B cell (primary cell): ENCODE results near the gene GPR179.

Source experiments
- CTCF ChIP-seq: fragments of 200-600 bp; IDR thresholded peaks from one replicate; pipeline ENCODE4 v1.8.0; 2022; ENCODE audit warnings: antibody characterized with exemption, mild to moderate bottlenecking
- EZH2 ChIP-seq: IDR thresholded peaks from 2 replicates; pipeline ENCODE4 v1.6.1; 2012; ENCODE audit warnings: borderline replicate concordance, low read depth, mild to moderate bottlenecking, moderate library complexity, low read length; ENCODE audit not compliant: insufficient read depth, poor library complexity, severe bottlenecking

DNA sequence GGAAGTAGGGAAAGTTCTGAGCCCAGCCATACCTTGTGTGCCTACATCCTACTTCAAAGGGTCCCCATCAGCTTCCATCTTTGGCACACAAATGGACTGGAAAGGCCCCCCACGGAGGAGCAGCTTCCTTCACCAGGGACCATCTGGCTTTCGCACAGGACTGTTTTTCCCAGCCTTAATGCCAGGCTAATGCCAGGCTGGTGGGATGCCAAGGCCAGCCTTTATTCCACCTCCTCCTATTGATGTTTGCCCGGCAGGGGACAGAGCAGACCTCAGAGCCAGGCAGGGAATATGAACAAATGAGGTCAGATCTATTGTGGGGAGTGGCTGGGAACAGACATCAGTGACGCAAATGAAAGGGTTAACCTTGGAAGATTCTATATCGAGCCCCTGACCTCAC, 5.7 kb downstream of the GPR179 start:
- TF ChIP-seq CTCF (no peak), EZH2 (no peak)
